Mucosa of rectum (tissue), 2 donors: ENCODE data around the gene PCDHGA4.
A peak's percentile ranks its signal among the peaks of the same experiment; 100 is the strongest.
"Not testable (repeated sequence)": the region's sequence is repeated elsewhere in the genome, so short reads cannot be mapped to it uniquely, and the experiment has no call there.

Source experiments
- H3K27ac ChIP-seq, 2 donors: one replicate each; pipeline ENCODE4 v1.7.0; 2013; ENCODE audit warnings: inconsistent platforms in 2 of 2, low read depth in 2 of 2, low read length in 2 of 2
- H3K27me3 ChIP-seq, 2 donors: one replicate each; pipeline ENCODE4 v1.7.0; 2013; ENCODE audit warnings: low read length in 2 of 2; ENCODE audit not compliant: control insufficient read depth in 2 of 2, insufficient read depth in 2 of 2
- H3K36me3 ChIP-seq, 2 donors: one replicate each; pipeline ENCODE4 v1.7.0; 2013; ENCODE audit warnings: low read length in 2 of 2; ENCODE audit not compliant: control insufficient read depth in 2 of 2, insufficient read depth in 2 of 2
- H3K4me1 ChIP-seq, 2 donors: one replicate each; pipeline ENCODE4 v1.7.0; 2013; ENCODE audit warnings: low read length in 2 of 2, mild to moderate bottlenecking in 1 of 2; ENCODE audit not compliant: control insufficient read depth in 2 of 2, insufficient read depth in 2 of 2
- H3K4me3 ChIP-seq, 2 donors: one replicate each; pipeline ENCODE4 v1.7.0; 2013; ENCODE audit warnings: low read length in 2 of 2
- H3K9ac ChIP-seq, 2 donors: one replicate each; pipeline ENCODE4 v1.7.0; 2013; ENCODE audit warnings: low read length in 2 of 2, low read depth in 1 of 2, mild to moderate bottlenecking in 1 of 2
- H3K9me3 ChIP-seq, 2 donors: one replicate each; pipeline ENCODE4 v1.7.0; 2013; ENCODE audit warnings: low read length in 2 of 2; ENCODE audit not compliant: control insufficient read depth in 2 of 2
- donor health status: healthy.
- donor health status: Normal muscosa, but diverticular disease.

PCDHGA4 gene

GRCh38 chr5:141346017-141346416 is 8.8 kb upstream of the PCDHGA4 start:
- H3K9ac ChIP-seq, H3K4me3 ChIP-seq: not testable (repeated sequence)
- H3K9me3 ChIP-seq, result peaks cover 12 to 26% of the 10 kb centered on the region in 2 donors

DNA sequence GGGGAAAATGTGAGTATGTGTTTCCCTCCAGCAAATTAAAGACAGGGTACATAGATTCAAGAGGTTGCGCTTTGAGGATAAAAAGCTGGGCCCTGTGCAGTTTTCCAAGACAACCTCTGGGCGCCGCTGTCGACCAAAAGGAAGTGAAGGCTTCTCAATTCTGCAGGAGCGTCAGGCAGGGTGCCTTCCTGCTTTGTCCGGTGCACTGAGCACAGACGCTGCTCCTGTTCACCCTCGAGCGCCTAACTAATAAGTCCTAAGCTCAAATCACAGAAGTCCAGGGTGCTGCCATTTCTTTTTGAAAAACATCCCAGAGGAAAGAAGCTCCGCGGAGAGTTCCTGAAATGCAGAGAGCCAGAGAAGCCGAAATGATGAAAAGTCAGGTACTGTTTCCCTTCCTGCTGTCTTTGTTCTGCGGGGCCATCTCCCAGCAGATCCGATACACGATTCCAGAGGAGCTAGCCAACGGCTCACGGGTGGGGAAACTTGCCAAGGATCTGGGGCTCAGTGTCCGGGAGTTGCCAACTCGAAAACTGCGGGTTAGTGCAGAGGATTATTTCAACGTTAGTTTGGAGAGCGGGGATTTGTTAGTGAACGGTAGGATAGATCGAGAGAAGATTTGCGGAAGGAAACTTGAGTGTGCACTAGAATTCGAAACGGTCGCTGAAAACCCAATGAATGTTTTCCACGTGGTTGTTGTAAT is 4.8 kb upstream of the PCDHGA4 start, which contains the start of gene PCDHGB1:
PCDHGB1 (plus strand) TSS at position 183 of the 703 bp plus-strand sequence; CDS start at position 345, 162 bp downstream.
- H3K9me3 ChIP-seq, result peaks cover 4 to 19% of the 10 kb centered on the region in 2 donors
- no peaks in the 10 kb centered on the region for H3K36me3 ChIP-seq
- H3K4me1 ChIP-seq, result no peaks in the 10 kb centered on the region
- no peaks in the 10 kb centered on the region for H3K27me3 ChIP-seq
- H3K4me3 ChIP-seq, result peak within 1 kb of the TSS in 1 of 2 donors; percentile 56
- H3K9ac ChIP-seq, result no peak within 1 kb of the TSS
- no peak within 1 kb of the TSS for H3K27ac ChIP-seq

More at GRCh38 chr5:141346017-141346416, 8.8 kb upstream of the PCDHGA4 start:
- H3K4me1 ChIP-seq, H3K36me3 ChIP-seq, H3K27me3 ChIP-seq, H3K27ac ChIP-seq: not testable (repeated sequence)

- H3K4me3 ChIP-seq, result no peak overlapping the region
- no peaks in the 10 kb centered on the region for H3K4me1 ChIP-seq
- no peak overlapping the region for H3K27ac ChIP-seq
- H3K9ac ChIP-seq, result no peak overlapping the region
- H3K36me3 ChIP-seq, result no peaks in the 10 kb centered on the region
- peaks cover 3 to 22% of the 10 kb centered on the region in 2 donors for H3K9me3 ChIP-seq
- H3K27me3 ChIP-seq, result no peaks in the 10 kb centered on the region
Measured at GRCh38 chr5:141351591-141351990, 3.2 kb upstream of the PCDHGA4 start.

DNA sequence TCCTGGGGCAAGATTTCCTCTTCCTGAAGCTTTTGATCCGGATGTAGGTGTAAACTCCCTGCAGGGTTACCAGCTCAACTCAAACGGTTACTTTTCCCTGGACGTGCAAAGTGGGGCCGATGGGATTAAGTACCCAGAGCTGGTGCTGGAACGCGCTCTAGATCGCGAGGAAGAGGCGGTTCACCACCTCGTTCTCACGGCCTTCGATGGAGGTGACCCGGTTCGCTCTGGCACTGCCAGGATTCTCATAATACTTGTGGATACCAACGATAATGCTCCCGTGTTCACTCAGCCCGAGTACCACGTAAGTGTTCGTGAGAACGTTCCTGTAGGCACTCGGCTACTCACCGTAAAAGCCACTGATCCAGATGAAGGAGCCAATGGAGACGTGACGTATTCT is 820 bp downstream of the PCDHGA4 start:
- Histone ChIP-seq H3K9ac (no peak overlapping the region), H3K36me3 (no peaks in the 10 kb centered on the region), H3K9me3 (peaks cover 3 to 23% of the 10 kb centered on the region in 2 donors), H3K4me3 (no peak overlapping the region), H3K27me3 (no peaks in the 10 kb centered on the region), H3K27ac (no peak overlapping the region), H3K4me1 (no peaks in the 10 kb centered on the region)

- H3K27ac ChIP-seq, result no peak overlapping the region
- H3K4me1 ChIP-seq, result no peaks in the 10 kb centered on the region
- peaks cover 3 to 23% of the 10 kb centered on the region in 2 donors for H3K9me3 ChIP-seq
- no peaks in the 10 kb centered on the region for H3K27me3 ChIP-seq
- no peaks in the 10 kb centered on the region for H3K36me3 ChIP-seq
- no peak overlapping the region for H3K4me3 ChIP-seq
- H3K9ac ChIP-seq, result no peak overlapping the region
Measured at GRCh38 chr5:141356133-141356532, 1.3 kb downstream of the PCDHGA4 start.

DNA sequence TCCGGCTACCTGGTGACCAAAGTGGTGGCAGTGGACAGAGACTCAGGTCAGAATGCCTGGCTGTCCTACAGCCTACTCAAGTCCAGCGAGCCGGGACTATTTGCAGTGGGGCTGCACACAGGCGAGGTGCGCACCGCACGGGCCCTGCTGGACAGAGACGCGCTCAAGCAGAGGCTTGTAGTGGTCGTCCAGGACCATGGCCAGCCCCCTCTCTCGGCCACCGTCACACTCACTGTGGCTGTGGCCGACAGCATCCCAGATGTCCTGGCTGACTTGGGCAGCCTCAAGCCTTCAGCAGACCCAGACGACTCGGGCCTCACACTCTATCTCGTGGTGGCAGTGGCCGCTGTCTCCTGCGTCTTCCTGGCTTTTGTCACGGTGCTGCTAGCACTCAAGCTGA is 2.1 kb downstream of the PCDHGA4 start:
- no peak overlapping the region for H3K4me3 ChIP-seq
- no peaks in the 10 kb centered on the region for H3K36me3 ChIP-seq
- H3K9ac ChIP-seq, result no peak overlapping the region
- H3K27me3 ChIP-seq, result no peaks in the 10 kb centered on the region
- no peak overlapping the region for H3K27ac ChIP-seq
- no peaks in the 10 kb centered on the region for H3K4me1 ChIP-seq
- H3K9me3 ChIP-seq, result peaks cover 3 to 25% of the 10 kb centered on the region in 2 donors

DNA sequence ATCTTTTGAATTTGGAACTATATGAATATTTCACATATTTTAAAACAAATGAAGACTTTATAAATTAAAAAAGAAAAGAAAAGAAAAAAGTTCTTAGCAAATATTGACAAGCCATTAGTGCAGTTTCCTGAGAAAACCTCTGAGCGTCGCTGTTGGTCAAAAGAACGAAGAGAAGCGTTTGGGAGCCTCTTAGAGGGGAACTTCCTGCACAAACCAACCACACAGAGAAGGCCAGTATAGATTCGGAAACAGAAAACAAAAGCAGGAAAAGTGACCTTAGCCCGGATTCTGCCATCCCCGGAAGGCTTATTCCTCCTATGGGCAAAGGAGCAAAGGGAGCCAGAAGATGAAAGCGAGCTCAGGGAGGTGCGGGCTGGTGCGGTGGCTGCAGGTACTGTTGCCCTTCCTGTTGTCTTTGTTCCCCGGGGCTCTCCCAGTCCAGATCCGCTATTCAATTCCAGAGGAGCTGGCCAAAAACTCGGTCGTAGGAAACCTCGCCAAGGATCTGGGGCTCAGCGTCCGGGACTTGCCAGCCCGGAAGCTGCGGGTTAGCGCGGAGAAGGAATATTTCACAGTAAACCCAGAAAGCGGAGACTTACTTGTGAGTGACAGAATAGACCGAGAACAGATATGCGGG is 5.1 kb downstream of the PCDHGA4 start, which contains the start of gene PCDHGB2:
PCDHGB2 (plus strand) TSS at position 205 of the 637 bp plus-strand sequence; CDS start at position 347, 142 bp downstream.
- H3K27me3 ChIP-seq, result no peaks in the 10 kb centered on the region
- no peak within 1 kb of the TSS for H3K27ac ChIP-seq

GRCh38 chr5:141360685-141361084 is 5.9 kb downstream of the PCDHGA4 start:
- Histone ChIP-seq H3K27me3 (peaks cover 0 to 6% of the 10 kb centered on the region in 2 donors), H3K4me1 (no peaks in the 10 kb centered on the region), H3K36me3 (no peaks in the 10 kb centered on the region), H3K9me3 (peaks cover 22 to 31% of the 10 kb centered on the region in 2 donors), H3K27ac (no peak overlapping the region), H3K4me3 (no peak overlapping the region), H3K9ac (no peak overlapping the region)

More for the DNA sequence above, 5.1 kb downstream of the PCDHGA4 start, which contains the start of gene PCDHGB2:
- H3K4me3 ChIP-seq, result peak within 1 kb of the TSS; percentile 34 to 69
- H3K9ac ChIP-seq, result no peak within 1 kb of the TSS
- H3K4me1 ChIP-seq, result no peaks in the 10 kb centered on the region
- peaks cover 17 to 29% of the 10 kb centered on the region in 2 donors for H3K9me3 ChIP-seq
- no peaks in the 10 kb centered on the region for H3K36me3 ChIP-seq

DNA sequence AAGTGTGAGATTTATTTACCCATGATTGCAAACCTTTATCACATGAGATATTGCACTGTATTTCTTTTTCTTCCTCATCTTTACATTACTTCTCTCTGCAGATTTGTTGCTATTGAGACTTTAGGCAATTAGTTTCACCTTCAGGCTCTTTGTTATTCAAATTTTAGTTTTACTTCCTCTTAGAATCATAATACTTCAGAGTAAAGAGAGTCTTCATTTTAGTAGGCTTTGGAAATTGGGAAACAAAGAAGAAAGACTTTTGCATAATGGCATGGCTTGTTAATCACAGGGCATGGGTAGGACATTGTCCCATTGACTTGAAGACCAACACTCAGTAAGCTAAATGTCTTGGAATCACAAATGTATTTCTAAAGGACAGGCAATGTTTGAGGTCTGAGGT is 7.9 kb downstream of the PCDHGA4 start:
- H3K4me1 ChIP-seq, result no peaks in the 10 kb centered on the region
- no peaks in the 10 kb centered on the region for H3K36me3 ChIP-seq
- peaks cover 0 to 6% of the 10 kb centered on the region in 2 donors for H3K27me3 ChIP-seq
- no peak overlapping the region for H3K9ac ChIP-seq
- no peak overlapping the region for H3K27ac ChIP-seq
- H3K9me3 ChIP-seq, result peaks cover 25 to 41% of the 10 kb centered on the region in 2 donors
- no peak overlapping the region for H3K4me3 ChIP-seq

DNA sequence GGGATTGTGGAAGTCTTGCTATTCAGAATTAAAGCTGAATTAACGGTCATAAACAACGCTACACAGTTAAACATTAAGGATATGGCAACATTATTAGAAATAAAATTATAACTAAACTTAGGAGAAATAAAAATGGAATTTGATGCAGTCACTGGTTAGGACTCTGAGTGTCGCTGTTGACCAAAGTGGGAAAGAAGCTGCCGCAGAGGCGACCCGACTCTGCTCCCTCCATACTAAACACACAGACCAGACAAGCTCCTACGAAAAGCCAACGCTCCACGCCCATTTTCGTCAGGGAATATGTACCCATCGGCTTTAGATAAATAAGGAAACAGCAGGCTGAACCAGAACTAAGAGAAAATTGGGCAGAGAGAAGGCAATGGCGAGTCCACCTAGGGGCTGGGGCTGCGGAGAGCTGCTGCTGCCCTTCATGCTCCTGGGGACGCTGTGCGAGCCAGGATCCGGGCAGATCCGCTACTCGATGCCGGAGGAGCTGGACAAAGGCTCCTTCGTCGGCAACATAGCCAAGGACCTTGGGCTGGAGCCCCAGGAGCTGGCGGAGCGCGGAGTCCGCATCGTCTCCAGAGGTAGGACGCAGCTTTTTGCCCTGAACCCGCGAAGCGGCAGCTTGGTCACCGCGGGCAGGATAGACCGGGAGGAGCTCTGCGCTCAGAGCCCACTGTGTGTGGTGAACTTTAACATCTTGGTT is 9.3 kb downstream of the PCDHGA4 start, which contains the start of gene PCDHGA5:
PCDHGA5 (plus strand) TSS at position 211 of the 709 bp plus-strand sequence; CDS start at position 380, 169 bp downstream.
- H3K27me3 ChIP-seq, result peaks cover 0 to 6% of the 10 kb centered on the region in 2 donors
- H3K4me3 ChIP-seq, result no peak within 1 kb of the TSS
- no peaks in the 10 kb centered on the region for H3K4me1 ChIP-seq
- H3K36me3 ChIP-seq, result no peaks in the 10 kb centered on the region
- H3K27ac ChIP-seq, result no peak within 1 kb of the TSS
- no peak within 1 kb of the TSS for H3K9ac ChIP-seq
- H3K9me3 ChIP-seq, result peaks cover 25 to 41% of the 10 kb centered on the region in 2 donors
